HL-60 (cell line): ENCODE measurements around the gene ATRN.

Experiments used
- POLR2AphosphoS5 ChIP-seq: IDR thresholded peaks from 2 replicates; pipeline ENCODE4 v1.6.1; 2012; ENCODE audit warnings: low read depth
- TF ChIP-seq, protein P1 (sequence below): IDR thresholded peaks from one replicate; pipeline ENCODE4 v1.5.1; 2011; ENCODE audit warnings: low read length, control low read depth, inconsistent platforms; ENCODE audit not compliant: insufficient read depth

DNA sequence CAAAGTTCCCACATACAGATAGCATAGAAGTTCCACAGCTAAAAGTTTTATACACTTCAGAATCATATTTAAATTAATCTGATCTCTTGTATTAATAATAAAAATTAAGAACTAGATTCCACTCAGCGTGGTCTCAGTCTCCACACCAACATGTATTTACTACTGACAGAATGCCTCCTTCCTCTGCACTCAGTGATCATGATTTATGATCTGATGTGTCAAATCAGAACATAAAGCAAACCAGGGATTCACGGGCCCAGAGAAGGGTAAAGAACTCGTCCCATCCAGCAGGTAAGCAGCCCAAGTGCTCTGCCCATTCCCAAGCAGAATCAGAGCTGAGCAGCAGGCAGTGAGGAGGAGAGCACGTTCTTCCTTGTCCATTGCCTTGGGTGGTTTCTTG is 14.2 kb upstream of the ATRN start:
- TF ChIP-seq, protein P1, sequence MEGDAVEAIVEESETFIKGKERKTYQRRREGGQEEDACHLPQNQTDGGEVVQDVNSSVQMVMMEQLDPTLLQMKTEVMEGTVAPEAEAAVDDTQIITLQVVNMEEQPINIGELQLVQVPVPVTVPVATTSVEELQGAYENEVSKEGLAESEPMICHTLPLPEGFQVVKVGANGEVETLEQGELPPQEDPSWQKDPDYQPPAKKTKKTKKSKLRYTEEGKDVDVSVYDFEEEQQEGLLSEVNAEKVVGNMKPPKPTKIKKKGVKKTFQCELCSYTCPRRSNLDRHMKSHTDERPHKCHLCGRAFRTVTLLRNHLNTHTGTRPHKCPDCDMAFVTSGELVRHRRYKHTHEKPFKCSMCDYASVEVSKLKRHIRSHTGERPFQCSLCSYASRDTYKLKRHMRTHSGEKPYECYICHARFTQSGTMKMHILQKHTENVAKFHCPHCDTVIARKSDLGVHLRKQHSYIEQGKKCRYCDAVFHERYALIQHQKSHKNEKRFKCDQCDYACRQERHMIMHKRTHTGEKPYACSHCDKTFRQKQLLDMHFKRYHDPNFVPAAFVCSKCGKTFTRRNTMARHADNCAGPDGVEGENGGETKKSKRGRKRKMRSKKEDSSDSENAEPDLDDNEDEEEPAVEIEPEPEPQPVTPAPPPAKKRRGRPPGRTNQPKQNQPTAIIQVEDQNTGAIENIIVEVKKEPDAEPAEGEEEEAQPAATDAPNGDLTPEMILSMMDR = no peak
- no peak for TF ChIP-seq POLR2AphosphoS5
